ES-I3 (cell line): ENCODE data around the gene SERPINB13.

ENCODE experiments used
- H3K36me3 ChIP-seq: 2 replicates; pipeline ENCODE4 v1.6.1; 2013; ENCODE audit warnings: mild to moderate bottlenecking, low read length, control low read depth, moderate library complexity; ENCODE audit not compliant: insufficient read depth
- H3K4me1 ChIP-seq: 2 replicates; pipeline ENCODE4 v1.6.1; 2013; ENCODE audit warnings: mild to moderate bottlenecking, control low read depth, low read length; ENCODE audit not compliant: insufficient read depth
- H3K9ac ChIP-seq: 2 replicates; pipeline ENCODE4 v1.6.1; 2013; ENCODE audit warnings: low read depth, mild to moderate bottlenecking, low read length, moderate library complexity
- H3K9me3 ChIP-seq: 2 replicates; pipeline ENCODE4 v1.6.1; 2013; ENCODE audit warnings: mild to moderate bottlenecking, low read length, moderate library complexity; ENCODE audit not compliant: control insufficient read depth, insufficient read depth

Gene SERPINB13

DNA sequence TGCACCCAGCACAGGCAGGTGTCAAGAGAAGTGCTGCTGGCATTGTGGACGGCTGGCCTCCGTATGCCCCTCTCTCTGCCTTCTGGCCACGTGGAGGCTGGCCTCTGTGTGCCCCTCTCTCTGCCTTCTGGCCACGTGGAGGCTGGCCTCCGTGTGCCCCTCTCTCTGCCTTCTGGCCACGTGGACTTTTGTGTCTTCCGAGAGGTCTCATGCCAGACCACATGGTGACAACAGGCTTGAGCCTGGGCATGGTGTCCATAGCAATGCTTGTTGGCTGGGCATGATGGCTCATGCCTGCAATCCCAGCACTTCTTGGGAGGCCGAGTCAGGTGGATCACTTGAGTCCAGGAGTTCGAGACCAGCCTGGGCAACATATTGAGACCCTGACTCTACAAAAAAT lies 19.3 kb upstream of the SERPINB13 start:
- no peak overlapping the region for H3K9ac ChIP-seq
- no peaks in the 10 kb centered on the region for H3K9me3 ChIP-seq
- H3K4me1 ChIP-seq, result no peaks in the 10 kb centered on the region
- H3K36me3 ChIP-seq, result no peaks in the 10 kb centered on the region

- H3K36me3 ChIP-seq, result no peaks in the 10 kb centered on the region
- no peak overlapping the region for H3K9ac ChIP-seq
- no peaks in the 10 kb centered on the region for H3K9me3 ChIP-seq
- no peaks in the 10 kb centered on the region for H3K4me1 ChIP-seq
These were observed 16.4 kb upstream of the SERPINB13 start for GRCh38 chr18:63570721-63571120.

DNA sequence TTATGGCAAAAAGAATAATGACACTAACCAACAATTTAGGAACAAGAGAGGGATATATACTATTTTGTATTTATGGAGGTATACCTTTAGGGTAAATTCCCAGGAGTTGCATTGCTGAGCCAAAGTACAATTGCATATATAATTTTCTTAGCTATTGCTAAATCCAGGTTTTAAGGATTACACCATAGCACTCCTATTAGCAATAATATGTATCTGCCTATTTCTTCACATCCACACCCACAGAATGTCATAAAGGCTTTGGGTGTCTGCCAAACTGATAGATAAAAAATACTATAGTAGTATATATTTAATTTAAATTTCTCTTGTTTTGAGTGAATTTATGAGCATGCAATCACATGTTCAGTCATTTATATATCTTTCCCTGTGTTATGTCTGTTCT lies 11.5 kb upstream of the SERPINB13 start:
- H3K4me1 ChIP-seq, result no peaks in the 10 kb centered on the region
- H3K9me3 ChIP-seq, result no peaks in the 10 kb centered on the region
- H3K36me3 ChIP-seq, result no peaks in the 10 kb centered on the region
- H3K9ac ChIP-seq, result no peak overlapping the region

GRCh38 chr18:63578357-63578958 lies 8.7 kb upstream of the SERPINB13 start:
- no peaks in the 10 kb centered on the region for H3K9me3 ChIP-seq
- no peaks in the 10 kb centered on the region for H3K36me3 ChIP-seq
- no peak overlapping the region for H3K9ac ChIP-seq
- H3K4me1 ChIP-seq, result no peaks in the 10 kb centered on the region

DNA sequence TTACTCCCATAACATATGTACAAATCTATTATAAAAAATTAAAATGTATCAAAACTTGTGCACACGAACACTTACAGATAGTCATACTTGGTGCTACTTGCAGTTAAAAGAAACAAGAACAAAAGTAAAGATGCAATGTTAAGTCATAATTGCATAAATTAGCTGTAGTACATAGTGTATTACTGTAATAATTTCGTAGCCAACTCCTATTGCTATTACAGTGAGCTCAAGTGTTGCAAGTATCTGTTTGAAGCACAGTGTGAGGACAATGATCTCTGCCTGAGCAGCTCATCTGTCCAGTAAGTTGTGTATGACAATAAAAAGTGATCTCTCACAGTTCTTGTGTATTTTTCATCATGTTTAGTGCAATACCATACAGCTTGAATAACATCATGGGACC lies 7.5 kb upstream of the SERPINB13 start:
- Histone ChIP-seq H3K36me3 (no peaks in the 10 kb centered on the region), H3K9ac (no peak overlapping the region), H3K9me3 (no peaks in the 10 kb centered on the region)

GRCh38 chr18:63585988-63586387 lies 1.2 kb upstream of the SERPINB13 start:
- no peaks in the 10 kb centered on the region; the same call in 1 of the 2 replicates for H3K4me1 ChIP-seq
- no peaks in the 10 kb centered on the region for H3K9me3 ChIP-seq
- no peaks in the 10 kb centered on the region for H3K36me3 ChIP-seq
- H3K9ac ChIP-seq, result no peak overlapping the region

More for the DNA sequence above, 7.5 kb upstream of the SERPINB13 start:
- H3K4me1 ChIP-seq, result no peaks in the 10 kb centered on the region

DNA sequence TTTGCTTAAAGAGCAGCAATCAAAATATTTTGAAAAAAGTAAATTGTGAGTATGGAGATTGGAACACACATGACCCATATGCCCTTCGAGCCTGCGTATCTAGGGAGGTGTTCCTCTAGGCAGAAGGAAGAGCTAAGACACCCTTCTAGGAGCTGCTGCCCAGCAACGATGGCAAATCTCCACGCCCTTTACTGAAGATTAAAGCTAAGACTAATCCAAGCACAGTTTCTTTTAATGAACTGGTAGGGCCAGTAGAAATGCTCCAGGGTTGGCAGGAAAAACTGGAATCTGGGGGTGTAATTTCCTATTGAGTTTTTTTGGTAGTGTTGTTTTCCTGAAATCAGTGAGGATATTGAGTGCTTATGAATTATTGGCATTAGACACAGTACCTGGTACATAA lies 712 bp upstream of the SERPINB13 start:
- Histone ChIP-seq H3K9me3 (no peaks in the 10 kb centered on the region), H3K9ac (no peak overlapping the region), H3K36me3 (no peaks in the 10 kb centered on the region), H3K4me1 (no peaks in the 10 kb centered on the region; the same call in 1 of the 2 replicates)

- Histone ChIP-seq H3K9me3 (no peaks in the 10 kb centered on the region), H3K4me1 (no peaks in the 10 kb centered on the region; the same call in 1 of the 2 replicates), H3K9ac (no peak overlapping the region), H3K36me3 (no peaks in the 10 kb centered on the region)
These were observed 1.8 kb downstream of the SERPINB13 start for GRCh38 chr18:63588909-63589308.

DNA sequence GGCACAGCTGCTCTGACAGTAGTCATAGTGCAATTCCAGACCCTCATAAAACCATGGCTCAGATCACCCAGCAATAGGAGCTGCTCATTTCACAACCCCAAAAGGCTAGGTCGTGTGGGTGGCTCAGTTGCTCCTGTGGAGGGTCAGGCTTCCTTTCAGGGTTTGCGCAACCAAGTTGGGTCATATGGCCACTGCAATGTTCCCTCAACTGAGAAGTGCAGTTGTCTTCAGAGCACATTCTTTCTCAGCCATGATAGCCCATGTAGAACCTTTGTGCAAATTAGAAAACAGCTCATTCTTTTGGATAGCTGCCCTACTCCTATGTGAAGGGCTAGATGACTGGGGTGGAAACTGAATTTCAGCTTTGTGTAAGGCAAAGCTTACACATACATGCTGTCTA lies 3.2 kb downstream of the SERPINB13 start:
- Histone ChIP-seq H3K9me3 (no peaks in the 10 kb centered on the region), H3K9ac (no peak overlapping the region), H3K4me1 (no peaks in the 10 kb centered on the region; the same call in 1 of the 2 replicates), H3K36me3 (no peaks in the 10 kb centered on the region)

- Histone ChIP-seq H3K36me3 (no peaks in the 10 kb centered on the region), H3K9ac (no peak overlapping the region), H3K4me1 (no peaks in the 10 kb centered on the region; the same call in 1 of the 2 replicates), H3K9me3 (no peaks in the 10 kb centered on the region)
These were observed 4.0 kb downstream of the SERPINB13 start for GRCh38 chr18:63590966-63591695.

DNA sequence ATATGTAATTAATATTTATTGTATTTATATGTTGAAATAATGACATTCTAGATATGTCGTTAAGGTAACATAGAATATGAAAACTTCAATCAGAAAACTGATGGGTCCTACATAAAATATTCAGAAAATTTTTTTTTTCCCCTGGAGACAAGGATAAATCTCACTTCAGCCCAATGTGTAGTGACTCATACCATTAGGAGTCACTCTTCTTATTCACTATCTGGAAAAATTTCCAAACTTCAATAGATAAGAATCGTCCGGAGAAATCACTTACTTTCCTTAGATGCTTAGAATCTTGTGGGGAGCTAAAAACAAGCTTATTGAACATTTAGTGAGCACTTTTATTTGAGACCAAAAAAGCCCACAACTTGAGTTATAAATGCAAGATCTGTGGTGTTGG lies 4.6 kb downstream of the SERPINB13 start:
- Histone ChIP-seq H3K9me3 (no peaks in the 10 kb centered on the region), H3K4me1 (no peaks in the 10 kb centered on the region; the same call in 1 of the 2 replicates), H3K9ac (no peak overlapping the region), H3K36me3 (no peaks in the 10 kb centered on the region)

DNA sequence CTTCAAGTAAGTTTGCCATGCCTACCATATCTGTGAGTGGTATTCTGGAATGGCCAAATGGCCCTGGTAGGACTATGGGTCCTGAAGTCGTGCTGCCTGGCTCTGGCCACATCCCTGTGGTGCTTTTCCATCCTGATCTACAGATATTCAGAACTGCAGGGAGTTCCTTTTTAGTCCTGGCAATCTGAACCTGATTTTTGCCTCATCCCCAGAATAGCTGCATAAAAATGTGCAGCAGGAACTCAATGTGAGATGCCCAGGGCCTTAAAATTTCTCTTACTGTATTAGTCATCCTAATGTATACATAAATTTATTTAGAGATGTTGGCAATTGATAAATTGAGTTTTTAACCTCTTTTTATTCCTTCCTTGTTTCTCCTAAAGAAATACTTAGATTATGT lies 5.3 kb downstream of the SERPINB13 start:
- H3K9ac ChIP-seq, result no peak overlapping the region
- no peaks in the 10 kb centered on the region for H3K4me1 ChIP-seq
- H3K9me3 ChIP-seq, result no peaks in the 10 kb centered on the region
- H3K36me3 ChIP-seq, result no peaks in the 10 kb centered on the region

DNA sequence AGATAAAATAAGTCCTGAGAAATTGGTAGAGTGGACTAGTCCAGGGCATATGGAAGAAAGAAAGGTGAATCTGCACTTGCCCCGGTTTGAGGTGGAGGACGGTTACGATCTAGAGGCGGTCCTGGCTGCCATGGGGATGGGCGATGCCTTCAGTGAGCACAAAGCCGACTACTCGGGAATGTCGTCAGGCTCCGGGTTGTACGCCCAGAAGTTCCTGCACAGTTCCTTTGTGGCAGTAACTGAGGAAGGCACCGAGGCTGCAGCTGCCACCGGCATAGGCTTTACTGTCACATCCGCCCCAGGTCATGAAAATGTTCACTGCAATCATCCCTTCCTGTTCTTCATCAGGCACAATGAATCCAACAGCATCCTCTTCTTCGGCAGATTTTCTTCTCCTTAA lies 9.8 kb downstream of the SERPINB13 start:
- Histone ChIP-seq H3K9me3 (no peaks in the 10 kb centered on the region), H3K4me1 (no peaks in the 10 kb centered on the region), H3K9ac (no peak overlapping the region), H3K36me3 (no peaks in the 10 kb centered on the region)

DNA sequence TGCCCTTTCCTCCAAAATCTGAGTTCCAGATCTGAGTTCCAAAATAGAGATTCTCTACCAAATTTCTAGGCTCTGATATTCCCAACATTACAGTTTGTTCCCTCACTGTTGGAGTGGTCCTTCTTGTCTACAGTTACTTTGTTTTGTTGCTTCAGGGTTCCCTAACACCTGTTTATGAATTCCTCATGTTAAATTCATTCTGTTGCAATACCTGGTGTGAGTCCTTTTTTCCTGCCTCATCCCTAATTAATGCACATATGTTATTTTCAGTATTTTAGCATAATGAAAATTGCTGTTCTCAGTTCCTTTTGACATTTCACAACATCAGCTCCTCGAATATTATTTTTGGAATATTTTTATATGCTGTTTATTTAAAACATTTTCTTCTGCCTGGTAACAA lies 16.2 kb downstream of the SERPINB13 start:
- H3K36me3 ChIP-seq, result no peaks in the 10 kb centered on the region
- no peaks in the 10 kb centered on the region for H3K9me3 ChIP-seq
- H3K9ac ChIP-seq, result no peak overlapping the region
- H3K4me1 ChIP-seq, result no peaks in the 10 kb centered on the region

- H3K4me1 ChIP-seq, result no peaks in the 10 kb centered on the region
- no peak overlapping the region for H3K9ac ChIP-seq
- no peaks in the 10 kb centered on the region for H3K36me3 ChIP-seq
- no peaks in the 10 kb centered on the region for H3K9me3 ChIP-seq
These were observed 16.6 kb downstream of the SERPINB13 start for GRCh38 chr18:63603772-63604171.
